GM12892 (cell line): ENCODE measurements around the gene ATXN2L.

ENCODE experiments used
- POLR2A ChIP-seq: IDR thresholded peaks from 2 replicates; pipeline ENCODE4 v1.6.1; 2011; ENCODE audit warnings: low read depth, low read length, control low read depth
- POLR2AphosphoS5 ChIP-seq: IDR thresholded peaks from 2 replicates; pipeline ENCODE4 v1.6.1; 2011; ENCODE audit warnings: low read depth, low read length, control low read depth
- TAF1 ChIP-seq: IDR thresholded peaks from 2 replicates; pipeline ENCODE4 v1.6.1; 2011; ENCODE audit warnings: low read depth, mild to moderate bottlenecking, control low read depth, low read length, borderline replicate concordance

- TF ChIP-seq POLR2A = no peak
- no peak for TF ChIP-seq POLR2AphosphoS5
- TF ChIP-seq TAF1 = no peak
Observed at GRCh38 chr16:28821874-28822519, 802 bp upstream of the ATXN2L start.
